Adrenal gland (tissue), 12 donors: ENCODE data around the gene SRP72. TPM values are rescaled to one million over a fixed set of nuclear protein-coding genes. Genes with fewer than 3 reads are reported as not detected.

Source experiments
- DNase-seq, 7 donors: peaks; one replicate each; pipeline ENCODE4 v3.0.0-alpha.2; 2019 to 2020
- H3K27ac ChIP-seq, 5 donors: fragments of 200-600 bp; sonication (generic) in 4 of 5; 1 replicate in 3 of 5; 2 replicates in 2 of 5; pipeline versions ENCODE4 v1.5.1 to v1.8.0; 2016 to 2020; ENCODE audit warnings: mild to moderate bottlenecking in 1 of 5
- H3K27me3 ChIP-seq: fragments of 200-600 bp; 2 replicates; pipeline ENCODE4 v1.8.0; 2021
- H3K36me3 ChIP-seq, 2 donors: fragments of 200-600 bp; replicated peaks in 1 of 2; 1 replicate in 1 of 2; 2 replicates in 1 of 2; pipeline versions ENCODE4 v1.5.1 to v1.8.0; 2018 to 2022
- H3K4me1 ChIP-seq, 2 donors: fragments of 200-600 bp; replicated peaks in 1 of 2; 1 replicate in 1 of 2; 2 replicates in 1 of 2; pipeline versions ENCODE4 v1.5.1 to v1.8.0; 2018 to 2021
- H3K4me3 ChIP-seq, 4 donors: fragments of 200-600 bp; sonication (generic) in 3 of 4; one replicate each; pipeline ENCODE4 v1.5.1; 2016 to 2018
- H3K9me3 ChIP-seq, 3 donors: fragments of 200-600 bp; sonication (generic) in 1 of 3; replicated peaks in 1 of 3; 1 replicate in 2 of 3; 2 replicates in 1 of 3; pipeline versions ENCODE4 v1.5.1 to v1.8.0; 2016 to 2021
- POLR2A ChIP-seq, 2 donors: fragments of 450-650 bp; IDR thresholded peaks; one replicate each; pipeline ENCODE4 v1.6.1; 2017; ENCODE audit warnings: antibody characterized with exemption in 2 of 2, mild to moderate bottlenecking in 2 of 2, moderate library complexity in 1 of 2
- WGBS, 4 donors: extraction: QIAGEN DNeasy Blood & Tissue Kit in 2 of 4; methylation state at CpG; one replicate each; pipeline versions ENCODE4 v1.1.5 to v1.1.7; 2013 to 2017; 5-methylcytosine and 5-hydroxymethylcytosine counted together
- intact Hi-C, 2 donors: fragments of 100-400 bp; cut with DNase I; formaldehyde crosslinking; loops; one replicate each; pipeline versions ENCODE4 v1.14.1 to v1.15.0; 2022 to 2023
- polyA plus RNA-seq, 3 donors: library from polyadenylated mRNA; stranded (reverse); fragments of 200-250 nt in 2 of 3; fragments of 350-450 nt in 1 of 3; fragmentation: Illumina TruSeq in 1 of 3; extraction: RNeasy Lipid Tissue Mini Kit (QIAGEN cat#74804) in 1 of 3; gene quantifications; one replicate each; pipeline ENCODE4 v1.2.3, GENCODE V29; 2013 to 2014
- total RNA-seq, 9 donors: library from RNA; depleted of rRNA in 4 of 9; stranded (reverse); fragments of >200 nt in 4 of 9; fragments of 120-200 nt in 1 of 9; fragmentation: NEBNext Ultra II Directional in 1 of 9; extraction: Animal tissue kit (Norgen Biotek cat#: 25700) in 1 of 9; gene quantifications; one replicate each; pipeline versions ENCODE4 v1.1.0 to v1.2.4, GENCODE V29; 2013 to 2023
- TF ChIP-seq, protein P1 (sequence below), 6 experiments: fragments of 450-650 bp in 4 of 6; fragments of 200-600 bp in 2 of 6; sonication (generic) in 1 of 6; IDR thresholded peaks; 1 replicate in 5 of 6; 2 replicates in 1 of 6; pipeline versions ENCODE4 v1.5.1 to v1.8.0; 2016 to 2021; ENCODE audit warnings: antibody characterized with exemption in 6 of 6, mild to moderate bottlenecking in 2 of 6, moderate library complexity in 1 of 6
- donor health status: healthy with polysubstance abuse.
- donor health status: Bipolar disorder and iron deficiency.
- donor health status: DM: yes; HTN: yes; CAD: no.
- donor health status: DM: no; HTN: no; CAD: no.
- donor health status: DM: no; HTN: no; CAD: no.
- donor health status: DM: yes; HTN: yes; CAD: no.

Gene SRP72
- total and polyA plus RNA-seq, 12 donors = 28.0 to 207 (median 66.5) TPM

- Histone ChIP-seq H3K9me3 (no peaks in the 10 kb centered on the region), H3K4me1 (no peaks in the 10 kb centered on the region), H3K27me3 (no peaks in the 10 kb centered on the region), H3K27ac (no peak overlapping the region), H3K4me3 (no peak overlapping the region), H3K36me3 (peaks cover 0 to 90% of the 10 kb centered on the region in 2 donors)
- TF ChIP-seq POLR2A (IDR thresholded peaks at IDR 0.05) = no peak
- TF ChIP-seq, protein P1, sequence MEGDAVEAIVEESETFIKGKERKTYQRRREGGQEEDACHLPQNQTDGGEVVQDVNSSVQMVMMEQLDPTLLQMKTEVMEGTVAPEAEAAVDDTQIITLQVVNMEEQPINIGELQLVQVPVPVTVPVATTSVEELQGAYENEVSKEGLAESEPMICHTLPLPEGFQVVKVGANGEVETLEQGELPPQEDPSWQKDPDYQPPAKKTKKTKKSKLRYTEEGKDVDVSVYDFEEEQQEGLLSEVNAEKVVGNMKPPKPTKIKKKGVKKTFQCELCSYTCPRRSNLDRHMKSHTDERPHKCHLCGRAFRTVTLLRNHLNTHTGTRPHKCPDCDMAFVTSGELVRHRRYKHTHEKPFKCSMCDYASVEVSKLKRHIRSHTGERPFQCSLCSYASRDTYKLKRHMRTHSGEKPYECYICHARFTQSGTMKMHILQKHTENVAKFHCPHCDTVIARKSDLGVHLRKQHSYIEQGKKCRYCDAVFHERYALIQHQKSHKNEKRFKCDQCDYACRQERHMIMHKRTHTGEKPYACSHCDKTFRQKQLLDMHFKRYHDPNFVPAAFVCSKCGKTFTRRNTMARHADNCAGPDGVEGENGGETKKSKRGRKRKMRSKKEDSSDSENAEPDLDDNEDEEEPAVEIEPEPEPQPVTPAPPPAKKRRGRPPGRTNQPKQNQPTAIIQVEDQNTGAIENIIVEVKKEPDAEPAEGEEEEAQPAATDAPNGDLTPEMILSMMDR (IDR thresholded peaks at IDR 0.05) = no peak
- no peak for DNase-seq
- intact Hi-C loops = no loop called here
- 84 to 91% (median 89%) methylated on average over 3 of the region's 3 CpGs for WGBS, 4 donors
Observed at GRCh38 chr4:56480691-56481090, 13.3 kb downstream of the SRP72 start.

DNA sequence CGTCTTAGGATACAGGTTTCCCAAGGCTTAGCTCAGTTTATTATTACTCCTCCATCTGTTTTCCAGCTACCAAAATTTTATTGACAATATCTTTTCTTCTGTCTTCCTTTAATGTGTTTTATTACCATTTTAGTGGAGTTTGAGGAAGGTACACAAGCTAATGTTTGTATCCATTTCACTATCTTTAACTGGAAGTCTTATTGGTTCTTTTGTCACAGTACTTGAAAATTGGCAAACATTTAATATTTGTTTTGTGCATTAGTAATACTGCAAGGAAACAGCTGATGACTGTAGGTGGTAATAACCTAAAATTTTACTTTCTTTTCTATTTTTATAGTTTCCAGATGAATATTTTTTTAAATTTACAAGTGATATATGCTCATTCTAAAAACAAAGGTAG lies 28.8 kb downstream of the SRP72 start:
- WGBS, 4 donors = 87 to 96% (median 91%) methylated on average over 1 of the region's 1 CpG
- intact Hi-C loops = no loop called here
- Histone ChIP-seq H3K4me3 (no peak overlapping the region), H3K36me3 (peaks cover 0 to 68% of the 10 kb centered on the region in 2 donors), H3K27ac (no peak overlapping the region), H3K27me3 (no peaks in the 10 kb centered on the region), H3K9me3 (no peaks in the 10 kb centered on the region), H3K4me1 (no peaks in the 10 kb centered on the region)
- no peak for TF ChIP-seq POLR2A (IDR thresholded peaks at IDR 0.05)
- TF ChIP-seq, protein P1 (IDR thresholded peaks at IDR 0.05) = no peak
- DNase-seq = no peak

DNA sequence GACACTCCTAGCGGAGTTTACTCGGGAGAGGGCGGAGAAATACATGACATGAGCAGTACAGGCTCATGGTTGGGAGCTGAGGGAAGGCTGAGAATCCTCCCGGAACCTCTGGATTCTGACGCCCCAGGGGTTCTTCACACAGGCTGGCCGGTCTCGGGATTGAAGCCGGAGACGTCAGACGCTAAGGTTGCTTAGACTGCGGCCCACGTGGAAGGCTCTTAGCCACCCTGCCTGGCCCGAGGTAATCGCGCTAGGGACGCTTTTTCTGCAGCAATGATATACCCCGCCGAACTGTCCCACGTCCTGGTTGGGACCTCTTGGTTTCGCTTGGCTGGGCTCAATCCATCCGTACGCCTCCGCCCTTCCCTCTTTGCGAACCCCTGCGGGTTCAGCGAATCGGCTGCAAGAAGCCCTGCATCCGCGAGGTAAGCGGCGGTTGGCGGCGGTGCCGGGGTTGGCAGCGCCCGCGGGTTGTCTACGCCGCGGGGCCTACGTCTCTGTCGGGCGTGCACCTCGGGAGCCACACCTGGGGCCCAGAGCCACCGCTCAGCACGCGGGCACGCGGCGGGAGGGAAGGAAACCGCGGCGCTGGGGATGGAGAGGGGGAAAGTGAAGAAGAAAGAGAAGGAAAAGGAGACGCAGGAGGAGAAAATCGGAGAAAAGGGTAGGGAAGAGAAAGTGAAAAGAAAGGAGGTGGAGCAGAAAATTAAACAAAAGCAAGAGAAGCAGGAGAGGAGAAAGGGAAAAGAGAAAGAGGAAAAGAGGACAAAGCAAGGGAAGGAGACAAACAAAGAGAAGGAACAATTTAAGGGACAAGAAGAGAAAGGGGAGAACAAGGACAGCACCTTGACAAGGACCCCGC lies 38.1 kb downstream of the SRP72 start, which contains the start of gene ARL9:
TSS of gene ARL9 (plus strand) at position 523 of the 862 bp plus-strand sequence. CDS start at position 595, 72 bp downstream.
- intact Hi-C loops = no loop called here
- Histone ChIP-seq H3K27ac (peak within 1 kb of the TSS in 3 of 5 donors; percentile 30 to 74 (median 48)), H3K36me3 (peaks cover 0 to 25% of the 10 kb centered on the region in 2 donors), H3K9me3 (no peaks in the 10 kb centered on the region), H3K4me3 (peak within 1 kb of the TSS; percentile 44 to 68 (median 52)), H3K27me3 (no peaks in the 10 kb centered on the region), H3K4me1 (peaks cover 5 to 6% of the 10 kb centered on the region in 2 donors)
- WGBS, 4 donors = 3 to 5% (median 3%) methylated on average over 37 to 56 of the region's 56 CpGs
- TF ChIP-seq, protein P1 (IDR thresholded peaks at IDR 0.05) = no peak
- TF ChIP-seq POLR2A (IDR thresholded peaks at IDR 0.05) = peak in 1 of 2 donors; percentile 21
- DNase-seq = peak; percentile 56 to 75 (median 67)

DNA sequence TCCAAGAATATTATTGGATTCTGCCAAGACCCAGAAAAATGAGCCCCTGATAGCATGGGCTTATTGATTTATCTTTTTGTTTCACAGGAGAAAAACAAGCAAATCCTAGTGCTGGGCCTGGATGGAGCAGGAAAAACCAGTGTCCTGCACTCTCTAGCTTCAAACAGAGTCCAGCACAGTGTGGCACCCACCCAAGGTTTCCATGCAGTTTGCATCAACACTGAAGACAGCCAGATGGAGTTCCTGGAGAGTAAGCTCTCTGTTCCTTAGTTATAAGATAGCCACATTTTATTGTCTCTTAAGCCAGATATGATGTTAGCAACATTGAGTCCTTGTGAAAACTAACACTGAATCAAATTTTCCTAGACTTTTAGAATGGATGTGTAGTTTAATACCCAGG lies 43.7 kb downstream of the SRP72 start:
- H3K27me3 ChIP-seq = no peaks in the 10 kb centered on the region
- TF ChIP-seq, protein P1 (IDR thresholded peaks at IDR 0.05) = no peak
- no peak for TF ChIP-seq POLR2A (IDR thresholded peaks at IDR 0.05)
- H3K9me3 ChIP-seq = no peaks in the 10 kb centered on the region
- H3K36me3 ChIP-seq = no peaks in the 10 kb centered on the region
- H3K27ac ChIP-seq = no peak overlapping the region
- intact Hi-C loops = no loop called here
- H3K4me1 ChIP-seq = peaks cover 2 to 3% of the 10 kb centered on the region in 2 donors
- DNase-seq = no peak
- no peak overlapping the region for H3K4me3 ChIP-seq
